Choroid plexus epithelial cell (primary cell): ENCODE results near the gene DNAJB13.
A peak's percentile ranks its signal among the peaks of the same experiment; 100 is the strongest.
"Not testable (repeated sequence)": the region's sequence is repeated elsewhere in the genome, so short reads cannot be mapped to it uniquely, and the experiment has no call there.

Source experiments
- DNase-seq: peaks from one replicate; pipeline ENCODE4 v3.0.0-alpha.2; 2010; ENCODE audit warnings: low read depth
- H3K4me3 ChIP-seq: 2 replicates; pipeline ENCODE4 v1.5.1; 2011; ENCODE audit warnings: low read depth, mild to moderate bottlenecking, control low read depth, low read length, moderate library complexity
- CTCF ChIP-seq: conservative IDR thresholded peaks from 2 replicates; pipeline ENCODE4 v1.5.1; 2011; ENCODE audit warnings: low read depth, mild to moderate bottlenecking, control low read depth, inconsistent platforms, low read length, moderate library complexity

DNAJB13 gene

GRCh38 chr11:73982990-73983740 is 32.3 kb downstream of the DNAJB13 start:
- peak; percentile 91 for DNase-seq
- TF ChIP-seq CTCF = no peak
- H3K4me3 ChIP-seq = peak overlapping the region; percentile 76

- DNase-seq = no peak
- peak overlapping the region; percentile 76 for H3K4me3 ChIP-seq
- no peak for TF ChIP-seq CTCF
Measured at GRCh38 chr11:73983741-73984538, 33.1 kb downstream of the DNAJB13 start.

- not testable (repeated sequence) for H3K4me3 ChIP-seq, DNase-seq
Measured at GRCh38 chr11:73985661-73986060, 34.8 kb downstream of the DNAJB13 start.

DNA sequence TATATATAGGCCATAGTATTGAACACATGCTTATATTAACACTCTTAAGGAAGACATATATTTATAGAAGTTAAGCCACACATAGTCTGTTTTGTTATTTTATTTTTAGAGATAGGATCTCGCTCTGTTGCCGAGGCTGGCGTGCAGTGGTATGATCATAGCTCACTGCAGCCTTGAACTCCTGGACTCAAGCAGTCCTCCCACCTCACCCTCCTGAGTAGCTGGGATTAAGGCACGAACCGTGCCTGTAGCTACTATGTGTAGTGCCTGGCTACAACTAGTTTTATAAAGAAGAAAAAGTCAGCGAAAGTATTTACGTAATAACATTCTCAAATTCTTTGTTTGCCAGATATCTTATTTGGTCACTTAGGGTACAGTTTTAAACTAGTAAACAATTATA is 37.4 kb downstream of the DNAJB13 start:
- H3K4me3 ChIP-seq = no peak overlapping the region
- TF ChIP-seq CTCF = no peak
- no peak for DNase-seq

DNA sequence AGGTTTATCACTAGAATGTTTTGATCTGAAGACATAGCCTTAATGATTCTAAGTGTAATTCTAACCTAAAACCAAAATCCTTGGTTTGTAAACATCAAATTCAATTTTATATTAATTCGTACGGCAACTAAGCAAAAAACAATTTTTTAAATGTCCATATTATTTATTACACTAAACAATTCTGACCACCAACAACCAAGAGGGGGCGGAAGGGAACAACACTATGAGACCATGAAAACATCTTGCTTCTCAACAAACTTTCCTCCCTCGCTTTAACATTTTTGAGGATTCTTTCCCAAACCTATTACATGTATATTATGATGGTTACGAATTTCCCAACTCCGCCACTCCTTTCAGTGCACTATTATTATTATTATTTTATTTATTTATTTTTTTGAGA is 38.3 kb downstream of the DNAJB13 start:
- no peak for TF ChIP-seq CTCF
- H3K4me3 ChIP-seq = no peak overlapping the region
- DNase-seq = no peak

GRCh38 chr11:73990730-73991129 is 39.9 kb downstream of the DNAJB13 start:
- no peak for DNase-seq
- H3K4me3 ChIP-seq = no peak overlapping the region
- TF ChIP-seq CTCF = no peak

GRCh38 chr11:73991471-73992006 is 40.7 kb downstream of the DNAJB13 start:
- no peak overlapping the region for H3K4me3 ChIP-seq

More at GRCh38 chr11:73991471-73992006, 40.7 kb downstream of the DNAJB13 start:
- TF ChIP-seq CTCF = no peak
- DNase-seq = no peak
